ENCODE data around the gene RPS6KA1. TPM values are rescaled to one million over a fixed set of nuclear protein-coding genes. Genes with fewer than 3 reads are reported as not detected.

RPS6KA1 gene
- total and polyA plus RNA-seq, 2 of the 8 experiments (the other 6 are each of a cell fraction or from before 2014, with no cell fraction given): 44.3 to 55.0 TPM

DNA sequence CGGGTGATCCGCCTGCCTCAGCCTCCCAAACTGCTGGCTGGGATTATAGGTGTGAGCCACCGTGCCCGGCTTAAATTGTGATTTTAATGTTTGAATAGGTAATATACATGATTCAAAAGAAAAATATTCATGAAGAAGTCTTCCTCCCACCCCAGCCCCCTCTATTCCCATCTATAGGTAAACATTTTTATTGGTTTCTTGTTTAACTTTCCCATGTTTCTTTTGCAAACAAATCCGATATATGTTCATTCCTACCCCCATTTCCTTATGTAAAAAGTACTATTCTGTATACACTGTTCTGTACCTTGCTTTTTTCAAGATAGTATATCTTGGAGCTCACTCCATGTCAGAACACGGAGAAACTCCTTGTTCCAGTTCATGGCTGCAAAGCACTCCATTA lies 23.2 kb downstream of the RPS6KA1 start:
- 90% methylated on average over 6 of the region's 6 CpGs; no CpG with 5 or more reads in 1 of the 2 experiments for WGBS, 2 experiments (ENCODE audit: extremely low coverage in 1 of 2, insufficient coverage in 1 of 2, insufficient read length in 1 of 2, insufficient replicate concordance in 2 of 2, low coverage in 1 of 2, low lambda C conversion rate in 2 of 2, missing lambda C conversion rate in 1 of 2)
- Histone ChIP-seq H2BK20ac (ENCODE audit: low read length) (no peak overlapping the region), H3K79me1 (ENCODE audit: low read depth, low read length) (no peaks in the 10 kb centered on the region), H2BK5ac (ENCODE audit: low read depth, low read length) (no peak overlapping the region), H3K56ac (replicated peaks; ENCODE audit: insufficient read length, low read depth, low read length) (no peak overlapping the region), H3K79me2 (ENCODE audit: control insufficient read depth in 1 of 2, insufficient read depth in 2 of 2, low read length in 2 of 2) (no peaks in the 10 kb centered on the region), H4K5ac (ENCODE audit: insufficient read length, low read depth, low read length) (no peak overlapping the region), H3K14ac (ENCODE audit: insufficient read length) (no peak overlapping the region), H3K4me1 (replicated peaks in 1 of 4; ENCODE audit: control insufficient read depth in 3 of 4, insufficient read depth in 4 of 4, low read length in 3 of 4) (no peaks in the 10 kb centered on the region), H3K27me3 (replicated peaks in 1 of 4; ENCODE audit: control insufficient read depth in 3 of 4, extremely low read depth in 1 of 4, insufficient read depth in 3 of 4, low read length in 3 of 4) (no peaks in the 10 kb centered on the region), H4K20me1 (replicated peaks in 1 of 2; ENCODE audit: control insufficient read depth in 1 of 2, insufficient read depth in 2 of 2, low read length in 2 of 2) (peaks cover 0 to 6% of the 10 kb centered on the region in 2 experiments), H4K91ac (replicated peaks; ENCODE audit: insufficient read length, low read length) (no peak overlapping the region), H4K8ac (ENCODE audit: extremely low read depth, insufficient read depth, low read length) (no peak overlapping the region), H3K9me3 (ENCODE audit: insufficient read depth in 2 of 2, low read depth in 1 of 2, low read length in 1 of 2) (no peaks in the 10 kb centered on the region), H2BK120ac (replicated peaks; ENCODE audit: low read depth, low read length) (no peak overlapping the region), H3K9ac (replicated peaks in 1 of 4; ENCODE audit: extremely low read depth in 1 of 4, low read depth in 3 of 4, low read length in 3 of 4) (no peak overlapping the region), H3K4me2 (ENCODE audit: insufficient read depth in 1 of 2, low read depth in 2 of 2, low read length in 2 of 2) (no peak overlapping the region), H2BK15ac (ENCODE audit: low read length) (no peak overlapping the region), H3K36me3 (ENCODE audit: control insufficient read depth in 2 of 4, insufficient read depth in 4 of 4, low read length in 3 of 4) (peaks cover 0 to 35% (median 8%) of the 10 kb centered on the region in 4 experiments; a peak in 6 of 8 replicates), H3K23me2 (ENCODE audit: low read depth, low read length) (no peaks in the 10 kb centered on the region), H2AFZ (ENCODE audit: low read length) (no peak overlapping the region), H2BK12ac (ENCODE audit: low read depth, low read length) (no peak overlapping the region), H3K4ac (replicated peaks; ENCODE audit: insufficient read length, low read depth, low read length) (no peak overlapping the region), H2AK5ac (ENCODE audit: low read depth, low read length) (no peak overlapping the region), H3K27ac (ENCODE audit: low read depth, low read length) (no peak overlapping the region), H3K4me3 (ENCODE audit: extremely low read depth in 1 of 4, insufficient read depth in 2 of 4, low read depth in 3 of 4, low read length in 4 of 4) (no peak overlapping the region), H3K18ac (ENCODE audit: extremely low read depth, low read length) (no peak overlapping the region), H3K23ac (ENCODE audit: insufficient read length) (no peak overlapping the region)
- DNase-seq (ENCODE audit: low read depth in 1 of 2, low spot score in 2 of 2) (no peak), FAIRE-seq (no peak)
- ChIA-PET CTCF (ENCODE audit: partially characterized antibody) (interaction anchor here (0.6 to 7.6 kb wide), 3 partner anchors 13 to 436 kb away, joined by 3 to 81 read pairs (median 3); no protein-coding TSS in a partner anchor), POLR2A (ENCODE audit: partially characterized antibody) (interaction anchor here (1.5 to 1.9 kb wide), 2 partner anchors 9 to 23 kb away, joined by 3 to 5 read pairs; no protein-coding TSS in a partner anchor)
- no peak for TF ChIP-seq TCF12 (IDR thresholded peaks at IDR 0.05; ENCODE audit: low read depth, low read length)
- no peak for TF ChIP-seq TBP (IDR thresholded peaks at IDR 0.05; ENCODE audit: low read depth, low read length)
- no peak for TF ChIP-seq RBBP5 (IDR thresholded peaks at IDR 0.05; ENCODE audit: borderline replicate concordance, low read depth, low read length)
- no peak for TF ChIP-seq SIX5 (IDR thresholded peaks at IDR 0.05; ENCODE audit: low read depth, low read length)
- no peak for TF ChIP-seq PHF8 (conservative IDR thresholded peaks at IDR 0.05; ENCODE audit: low read depth, low read length)
- no peak for TF ChIP-seq RAD21 (IDR thresholded peaks at IDR 0.05 in 1 of 2, conservative IDR thresholded peaks at IDR 0.05 in 1 of 2; ENCODE audit: low read depth in 2 of 2, low read length in 2 of 2)
- TF ChIP-seq CHD2 (IDR thresholded peaks at IDR 0.05; ENCODE audit: low read length): no peak
- TF ChIP-seq SP2 (IDR thresholded peaks at IDR 0.05; ENCODE audit: low read length): no peak
- TF ChIP-seq POLR2AphosphoS5 (IDR thresholded peaks at IDR 0.05; ENCODE audit: low read depth, low read length): no peak
- TF ChIP-seq JUN (IDR thresholded peaks at IDR 0.05; ENCODE audit: low read depth, low read length): no peak
- TF ChIP-seq SIN3A (conservative IDR thresholded peaks at IDR 0.05 in 1 of 2, IDR thresholded peaks at IDR 0.05 in 1 of 2; ENCODE audit: low read depth in 1 of 2, low read length in 2 of 2): no peak
- TF ChIP-seq, protein P1, sequence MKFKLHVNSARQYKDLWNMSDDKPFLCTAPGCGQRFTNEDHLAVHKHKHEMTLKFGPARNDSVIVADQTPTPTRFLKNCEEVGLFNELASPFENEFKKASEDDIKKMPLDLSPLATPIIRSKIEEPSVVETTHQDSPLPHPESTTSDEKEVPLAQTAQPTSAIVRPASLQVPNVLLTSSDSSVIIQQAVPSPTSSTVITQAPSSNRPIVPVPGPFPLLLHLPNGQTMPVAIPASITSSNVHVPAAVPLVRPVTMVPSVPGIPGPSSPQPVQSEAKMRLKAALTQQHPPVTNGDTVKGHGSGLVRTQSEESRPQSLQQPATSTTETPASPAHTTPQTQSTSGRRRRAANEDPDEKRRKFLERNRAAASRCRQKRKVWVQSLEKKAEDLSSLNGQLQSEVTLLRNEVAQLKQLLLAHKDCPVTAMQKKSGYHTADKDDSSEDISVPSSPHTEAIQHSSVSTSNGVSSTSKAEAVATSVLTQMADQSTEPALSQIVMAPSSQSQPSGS (IDR thresholded peaks at IDR 0.05; ENCODE audit: low read length): no peak
- no peak for TF ChIP-seq ASH2L (IDR thresholded peaks at IDR 0.05; ENCODE audit: low read length)

All from H1 (cell line).